Measurements from ENCODE around the gene SUPT5H. TPM values are rescaled to one million over a fixed set of nuclear protein-coding genes. Genes with fewer than 3 reads are reported as not detected.

SUPT5H gene
- total and polyA plus RNA-seq, 10 of the 15 experiments (the other 5 are each of a cell fraction or from before 2014, with no cell fraction given): 27.2 to 194 (median 83.6) TPM

DNA sequence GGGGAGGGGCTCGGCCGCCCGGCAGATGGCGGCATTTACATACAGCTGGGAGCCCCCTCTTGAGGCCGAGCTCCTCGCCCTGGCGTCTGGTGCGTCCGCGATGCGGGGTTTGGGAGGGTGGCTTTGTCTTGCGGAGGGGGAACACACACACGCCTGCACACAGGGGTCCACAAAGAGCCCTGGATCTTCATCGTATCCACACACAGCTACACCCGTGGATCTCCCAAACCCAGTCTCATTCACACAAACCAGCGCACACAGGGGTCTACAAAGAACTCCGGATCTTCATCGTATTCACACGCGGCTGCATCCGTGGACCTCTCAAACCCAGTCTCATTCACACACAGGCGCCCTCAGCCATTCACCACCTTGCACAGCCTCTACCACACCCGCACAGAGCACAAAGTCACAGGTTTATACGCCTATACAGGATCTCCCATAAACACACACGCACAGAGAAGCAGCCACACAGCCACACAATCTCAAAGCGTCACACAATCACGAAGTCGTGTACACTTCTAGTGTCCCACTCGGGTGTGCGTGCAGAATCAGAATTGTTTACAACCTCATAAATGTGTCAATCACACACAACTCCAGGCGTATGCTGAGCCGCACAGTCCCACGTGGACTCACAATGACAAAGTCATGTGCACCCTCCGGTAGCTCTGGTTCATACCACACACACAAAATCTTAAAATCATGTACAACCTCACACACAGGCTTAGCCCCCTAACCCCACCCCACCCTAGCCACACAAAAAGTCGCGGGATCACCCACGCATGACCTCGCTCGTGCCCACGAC, 52.8 kb downstream of the SUPT5H start (continued):
- TF ChIP-seq NR2F1 (conservative IDR thresholded peaks at IDR 0.05) (no peak; the same call in 1 of the 2 replicates), E4F1 (IDR thresholded peaks at IDR 0.05; ENCODE audit: borderline replicate concordance, partially characterized antibody) (no peak), KAT2A (conservative IDR thresholded peaks at IDR 0.05; ENCODE audit: control insufficient read depth, low read depth, low read length) (no peak), CREM (IDR thresholded peaks at IDR 0.05; ENCODE audit: low read depth) (no peak), ZSCAN29 (IDR thresholded peaks at IDR 0.05) (no peak), ZNF207 (IDR thresholded peaks at IDR 0.05; ENCODE audit: borderline replicate concordance) (no peak), SMAD5 (IDR thresholded peaks at IDR 0.05; ENCODE audit: low read depth) (no peak), SIX5 (IDR thresholded peaks at IDR 0.05; ENCODE audit: low read depth, low read length, severe bottlenecking) (no peak), SIN3A (IDR thresholded peaks at IDR 0.05; ENCODE audit: low read depth, low read length) (no peak), STAT3 (IDR thresholded peaks at IDR 0.05; ENCODE audit: low read depth, low read length) (no peak), PKNOX1 (IDR thresholded peaks at IDR 0.05) (peak; percentile 88), USF1 (IDR thresholded peaks at IDR 0.05; ENCODE audit: borderline replicate concordance, extremely low read length, insufficient read depth, low read depth, low read length) (no peak), EED (IDR thresholded peaks at IDR 0.05; ENCODE audit: low read depth) (no peak)
- TF ChIP-seq, protein P1, sequence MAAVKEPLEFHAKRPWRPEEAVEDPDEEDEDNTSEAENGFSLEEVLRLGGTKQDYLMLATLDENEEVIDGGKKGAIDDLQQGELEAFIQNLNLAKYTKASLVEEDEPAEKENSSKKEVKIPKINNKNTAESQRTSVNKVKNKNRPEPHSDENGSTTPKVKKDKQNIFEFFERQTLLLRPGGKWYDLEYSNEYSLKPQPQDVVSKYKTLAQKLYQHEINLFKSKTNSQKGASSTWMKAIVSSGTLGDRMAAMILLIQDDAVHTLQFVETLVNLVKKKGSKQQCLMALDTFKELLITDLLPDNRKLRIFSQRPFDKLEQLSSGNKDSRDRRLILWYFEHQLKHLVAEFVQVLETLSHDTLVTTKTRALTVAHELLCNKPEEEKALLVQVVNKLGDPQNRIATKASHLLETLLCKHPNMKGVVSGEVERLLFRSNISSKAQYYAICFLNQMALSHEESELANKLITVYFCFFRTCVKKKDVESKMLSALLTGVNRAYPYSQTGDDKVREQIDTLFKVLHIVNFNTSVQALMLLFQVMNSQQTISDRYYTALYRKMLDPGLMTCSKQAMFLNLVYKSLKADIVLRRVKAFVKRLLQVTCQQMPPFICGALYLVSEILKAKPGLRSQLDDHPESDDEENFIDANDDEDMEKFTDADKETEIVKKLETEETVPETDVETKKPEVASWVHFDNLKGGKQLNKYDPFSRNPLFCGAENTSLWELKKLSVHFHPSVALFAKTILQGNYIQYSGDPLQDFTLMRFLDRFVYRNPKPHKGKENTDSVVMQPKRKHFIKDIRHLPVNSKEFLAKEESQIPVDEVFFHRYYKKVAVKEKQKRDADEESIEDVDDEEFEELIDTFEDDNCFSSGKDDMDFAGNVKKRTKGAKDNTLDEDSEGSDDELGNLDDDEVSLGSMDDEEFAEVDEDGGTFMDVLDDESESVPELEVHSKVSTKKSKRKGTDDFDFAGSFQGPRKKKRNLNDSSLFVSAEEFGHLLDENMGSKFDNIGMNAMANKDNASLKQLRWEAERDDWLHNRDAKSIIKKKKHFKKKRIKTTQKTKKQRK (IDR thresholded peaks at IDR 0.05; ENCODE audit: low read depth, low read length): no peak
- TF ChIP-seq, protein P2, sequence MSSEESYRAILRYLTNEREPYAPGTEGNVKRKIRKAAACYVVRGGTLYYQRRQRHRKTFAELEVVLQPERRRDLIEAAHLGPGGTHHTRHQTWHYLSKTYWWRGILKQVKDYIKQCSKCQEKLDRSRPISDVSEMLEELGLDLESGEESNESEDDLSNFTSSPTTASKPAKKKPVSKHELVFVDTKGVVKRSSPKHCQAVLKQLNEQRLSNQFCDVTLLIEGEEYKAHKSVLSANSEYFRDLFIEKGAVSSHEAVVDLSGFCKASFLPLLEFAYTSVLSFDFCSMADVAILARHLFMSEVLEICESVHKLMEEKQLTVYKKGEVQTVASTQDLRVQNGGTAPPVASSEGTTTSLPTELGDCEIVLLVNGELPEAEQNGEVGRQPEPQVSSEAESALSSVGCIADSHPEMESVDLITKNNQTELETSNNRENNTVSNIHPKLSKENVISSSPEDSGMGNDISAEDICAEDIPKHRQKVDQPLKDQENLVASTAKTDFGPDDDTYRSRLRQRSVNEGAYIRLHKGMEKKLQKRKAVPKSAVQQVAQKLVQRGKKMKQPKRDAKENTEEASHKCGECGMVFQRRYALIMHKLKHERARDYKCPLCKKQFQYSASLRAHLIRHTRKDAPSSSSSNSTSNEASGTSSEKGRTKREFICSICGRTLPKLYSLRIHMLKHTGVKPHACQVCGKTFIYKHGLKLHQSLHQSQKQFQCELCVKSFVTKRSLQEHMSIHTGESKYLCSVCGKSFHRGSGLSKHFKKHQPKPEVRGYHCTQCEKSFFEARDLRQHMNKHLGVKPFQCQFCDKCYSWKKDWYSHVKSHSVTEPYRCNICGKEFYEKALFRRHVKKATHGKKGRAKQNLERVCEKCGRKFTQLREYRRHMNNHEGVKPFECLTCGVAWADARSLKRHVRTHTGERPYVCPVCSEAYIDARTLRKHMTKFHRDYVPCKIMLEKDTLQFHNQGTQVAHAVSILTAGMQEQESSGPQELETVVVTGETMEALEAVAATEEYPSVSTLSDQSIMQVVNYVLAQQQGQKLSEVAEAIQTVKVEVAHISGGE (CRISPR knock-in tag; IDR thresholded peaks at IDR 0.05): no peak

All from GM12878 (cell line).